AG08395 (cell line): ENCODE results near the gene DCST2.

Experiments used
- DNase-seq: peaks from one replicate; pipeline ENCODE4 v3.0.0; 2012; ENCODE audit warnings: mixed read lengths, low spot score

The DCST2 gene

DNA sequence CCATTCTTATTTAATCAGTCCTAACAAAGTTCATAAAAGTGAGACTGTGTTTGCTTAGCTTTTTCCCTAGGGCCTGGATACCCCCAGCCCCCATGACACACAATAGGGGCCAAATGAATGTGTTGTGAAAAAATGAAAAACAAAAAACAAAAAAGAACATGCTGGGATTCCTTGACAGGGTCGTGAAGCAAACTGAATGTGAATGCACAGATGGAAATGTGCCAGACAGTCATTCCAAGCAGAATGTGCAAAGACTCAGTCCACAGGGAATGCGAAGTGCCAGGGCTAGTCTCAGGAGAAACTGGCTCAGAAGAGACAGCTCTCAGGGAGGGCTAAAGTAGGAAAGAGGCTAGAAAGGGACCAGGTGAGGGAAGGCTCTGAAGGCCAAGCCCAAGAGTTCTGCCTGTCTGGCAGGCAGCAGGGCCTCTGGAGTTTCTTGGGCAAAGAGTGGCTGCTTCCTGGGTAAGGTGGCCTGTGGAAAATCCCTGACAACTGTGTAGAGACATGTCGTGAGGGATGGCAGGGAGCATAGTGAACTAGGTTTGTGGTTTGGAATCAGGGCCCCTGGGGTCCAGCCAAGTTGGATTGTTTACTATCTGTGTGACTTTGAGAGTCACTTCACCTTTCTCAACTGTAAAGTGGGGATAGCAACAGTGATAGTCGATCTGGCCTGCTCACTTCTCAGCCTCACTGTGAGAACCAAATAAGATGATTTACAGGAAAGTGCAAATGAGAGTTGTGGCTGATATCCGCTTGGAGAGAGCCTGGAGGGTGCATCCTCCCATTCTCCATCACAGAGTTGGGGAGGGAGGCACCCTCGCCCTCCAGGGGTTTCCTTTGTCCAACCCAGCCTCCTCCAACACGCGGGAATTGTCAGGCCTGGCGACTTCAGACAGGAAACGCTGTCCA lies 16.3 kb upstream of the DCST2 start:
- peak; percentile 45 for DNase-seq

DNA sequence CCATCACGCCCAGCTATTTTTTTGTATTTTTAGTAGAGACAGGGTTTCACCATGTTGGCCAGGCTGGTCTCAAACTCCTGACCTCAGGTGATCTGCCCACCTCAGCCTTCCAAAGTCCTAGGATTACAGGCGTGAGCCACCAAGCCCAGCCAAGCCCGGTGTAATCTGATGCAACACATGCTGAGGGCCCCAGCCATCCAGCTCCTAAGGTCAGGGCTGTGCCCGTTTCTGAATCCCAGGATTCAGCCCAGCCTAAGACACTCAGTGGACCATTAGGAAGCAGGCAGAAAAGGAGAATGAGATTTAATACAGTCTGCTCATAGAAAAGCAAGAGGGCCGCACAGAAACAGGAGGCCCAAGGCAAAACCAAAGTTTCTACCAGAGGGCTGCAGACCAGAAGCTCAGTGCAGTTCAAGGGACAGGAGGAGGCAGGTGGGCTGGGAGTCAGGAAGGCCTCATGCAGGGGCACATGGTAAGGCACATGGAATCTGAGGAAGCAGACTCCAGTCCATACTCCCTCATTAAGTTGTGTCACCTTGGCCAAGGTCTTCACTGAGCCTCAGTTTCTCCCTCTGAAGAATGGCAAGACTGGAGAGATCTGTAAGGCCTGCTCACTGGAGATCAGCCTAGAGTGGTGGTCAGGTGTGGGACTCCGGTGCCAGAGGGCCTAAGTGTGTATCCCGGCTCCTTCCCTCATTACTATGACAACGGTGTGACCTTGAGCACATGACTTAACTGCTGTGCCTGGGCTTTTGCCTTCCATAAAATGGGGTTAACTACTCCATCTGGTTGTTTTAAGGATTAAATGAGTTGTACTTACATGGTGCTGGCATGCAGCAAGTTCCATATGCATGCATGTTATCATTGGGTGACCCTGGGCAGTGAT lies 15.1 kb upstream of the DCST2 start:
- DNase-seq = no peak

DNA sequence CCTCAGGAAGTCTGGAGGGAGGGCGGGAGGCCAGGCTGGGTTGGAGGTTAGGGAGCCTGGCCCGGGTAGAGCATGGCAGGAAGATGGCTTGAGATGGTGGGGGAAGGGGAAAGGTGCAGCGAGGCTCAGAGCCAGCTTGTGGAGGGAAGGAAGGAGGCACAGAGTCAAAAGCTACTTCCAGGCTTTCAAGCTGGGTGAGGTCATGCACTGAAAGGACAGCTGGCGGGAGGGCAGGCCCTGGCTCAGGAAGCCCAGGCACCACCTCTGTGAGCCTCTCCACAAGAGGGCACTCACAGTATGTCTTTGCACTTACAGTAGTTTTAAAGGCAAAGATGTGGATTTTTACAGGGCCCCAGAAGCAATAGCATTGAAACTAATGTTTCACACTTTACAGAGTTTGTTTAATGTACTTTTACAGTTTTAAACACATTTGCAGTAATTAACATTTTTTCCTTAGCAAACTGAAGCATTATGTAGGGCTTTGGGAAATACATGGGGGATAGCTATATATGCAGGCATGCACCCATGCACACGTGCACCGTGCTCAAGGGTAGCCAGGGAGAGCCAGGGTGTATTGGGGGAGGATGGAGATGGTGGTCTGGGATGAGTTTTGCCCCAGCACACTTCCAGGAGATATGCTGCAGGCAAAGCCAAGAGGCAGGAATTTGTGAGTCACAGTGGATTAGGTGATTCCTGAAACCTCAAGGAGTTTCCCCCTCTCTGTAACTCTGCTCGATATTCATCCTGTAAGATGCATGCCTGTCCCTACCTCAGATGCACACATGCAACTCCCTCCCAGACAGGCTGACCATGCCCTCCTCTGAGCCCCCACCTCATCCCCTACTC lies 11.5 kb upstream of the DCST2 start:
- peak; percentile 93 for DNase-seq

DNA sequence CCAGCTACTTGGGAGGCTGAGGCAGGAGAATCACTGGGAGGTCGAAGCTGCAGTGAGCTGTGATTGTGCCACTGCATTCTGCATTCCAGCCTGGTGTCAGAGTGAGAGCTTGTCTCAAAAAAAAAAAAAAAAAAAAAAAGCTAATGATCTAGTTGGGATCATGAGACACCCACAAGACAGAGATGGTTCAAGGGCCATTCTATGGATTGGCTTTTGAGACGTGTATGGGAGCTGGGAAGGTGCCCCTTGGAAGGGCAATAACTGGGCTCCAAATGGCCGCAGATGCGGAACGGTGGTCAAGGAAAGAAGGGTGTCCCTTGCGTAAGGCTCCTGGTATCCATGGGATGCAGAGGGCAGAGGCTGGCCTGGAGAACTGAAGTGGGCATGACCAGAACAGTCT lies 10.8 kb upstream of the DCST2 start:
- DNase-seq = no peak

DNA sequence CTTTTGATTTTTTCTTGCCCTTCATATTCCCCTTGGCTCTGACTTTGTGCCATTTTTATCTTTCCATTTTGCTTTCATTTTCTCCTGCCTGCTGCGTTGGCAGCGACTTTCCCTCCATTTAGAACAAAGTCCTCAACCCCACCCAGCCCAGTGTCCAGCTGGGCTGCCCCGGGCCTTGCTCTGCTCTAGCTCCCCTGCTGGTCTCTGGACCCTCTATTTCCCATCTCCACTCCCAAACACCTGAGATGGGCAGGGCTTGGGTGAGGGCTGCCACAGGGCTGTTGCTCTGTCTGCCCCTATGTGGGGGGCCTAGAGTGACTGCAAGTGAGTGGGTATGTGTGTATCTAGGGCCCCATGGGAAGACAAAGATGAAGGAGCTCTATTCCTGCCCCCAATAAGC lies 10.2 kb upstream of the DCST2 start:
- no peak for DNase-seq

DNA sequence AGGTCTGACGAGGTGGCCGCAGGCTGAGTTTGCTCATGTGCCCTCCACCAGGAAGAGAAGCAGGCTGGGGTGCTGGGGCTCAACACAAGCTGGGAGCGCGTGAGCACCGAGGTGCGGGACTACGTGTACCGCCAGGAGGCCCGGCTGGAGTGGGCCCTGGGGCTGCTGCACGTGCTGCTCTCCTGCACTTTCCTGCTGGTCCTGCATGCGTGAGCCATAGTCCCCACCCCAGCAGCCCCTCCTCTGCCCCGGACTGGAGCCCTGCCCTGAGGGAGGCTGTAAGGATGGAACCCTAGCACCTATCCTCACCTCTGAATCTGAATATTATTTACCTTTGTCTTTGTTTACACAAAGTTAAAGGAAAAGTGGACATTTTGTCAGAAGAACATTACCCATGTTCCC lies 9.7 kb upstream of the DCST2 start:
- DNase-seq = no peak

DNA sequence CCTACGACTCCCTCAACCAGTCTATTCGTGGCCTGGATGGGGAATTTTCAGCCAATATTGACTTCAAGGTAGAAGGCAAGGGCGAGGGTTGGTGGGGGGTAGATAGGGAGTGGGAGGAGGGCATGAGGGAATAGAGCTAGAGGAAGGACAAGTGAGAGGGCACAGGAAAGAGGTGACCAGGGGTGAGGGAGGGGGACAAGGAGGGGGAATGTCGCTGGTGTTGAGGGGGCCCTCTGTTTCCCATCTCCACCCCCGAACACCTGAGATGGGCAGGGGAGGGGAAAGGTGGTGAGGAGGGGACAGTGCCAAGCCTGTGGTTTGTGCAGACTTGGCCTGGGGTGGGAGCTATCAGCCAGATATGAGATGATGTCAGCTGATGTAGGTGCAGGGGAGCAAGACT lies 9.2 kb upstream of the DCST2 start:
- no peak for DNase-seq

DNA sequence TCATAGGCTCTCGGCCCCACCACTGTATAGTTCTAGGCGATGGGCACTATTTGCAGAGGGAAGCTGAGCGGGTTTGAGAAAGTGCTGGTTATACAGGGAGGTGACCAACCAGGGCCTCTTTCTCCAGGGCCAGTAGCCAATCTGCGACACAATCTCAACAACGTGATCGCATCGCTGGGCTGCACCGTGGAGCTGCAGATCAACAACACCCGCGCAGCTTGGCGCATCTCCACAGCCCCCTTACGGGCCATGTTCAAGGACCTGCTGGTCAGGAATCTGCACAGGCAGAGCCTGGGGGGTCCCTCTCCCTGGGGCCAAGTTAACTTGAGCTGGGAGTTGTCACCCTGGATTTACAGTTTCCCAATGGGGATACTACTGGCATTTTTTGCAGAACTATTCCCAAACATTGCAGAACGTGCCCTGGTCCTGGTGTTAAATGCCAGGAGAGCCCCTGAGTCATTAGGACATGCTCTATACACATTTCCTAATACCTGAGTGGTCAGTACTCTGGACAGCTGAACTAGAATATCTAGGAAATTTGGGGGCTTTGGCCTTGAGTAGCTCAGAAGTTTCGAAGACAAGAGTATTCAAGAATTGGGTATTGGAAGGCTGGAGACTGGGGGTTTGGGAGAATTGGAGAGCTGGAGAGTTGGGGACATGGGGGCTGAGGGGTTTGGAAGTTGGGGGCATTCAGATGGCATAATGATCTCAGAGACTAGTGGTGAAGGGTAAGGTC lies 6.9 kb upstream of the DCST2 start:
- no peak for DNase-seq

DNA sequence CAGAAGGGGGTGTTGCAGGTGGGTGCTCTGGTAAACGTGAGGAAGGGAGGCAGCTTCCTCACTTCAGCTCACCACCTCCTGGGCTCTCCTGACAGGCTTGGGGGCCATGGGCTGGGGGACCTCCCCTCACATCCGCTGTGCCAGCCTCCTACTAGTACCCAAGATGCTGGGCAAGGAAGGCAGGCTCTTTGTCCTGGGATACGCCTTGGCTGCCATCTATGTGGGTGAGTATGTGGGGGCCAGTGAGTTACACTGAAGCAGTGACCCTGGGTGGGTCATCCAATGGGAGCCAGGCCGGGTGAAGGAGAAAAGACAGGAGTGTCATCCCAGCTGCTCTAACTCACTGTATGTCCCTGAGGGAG lies 5.7 kb upstream of the DCST2 start:
- no peak for DNase-seq

DNA sequence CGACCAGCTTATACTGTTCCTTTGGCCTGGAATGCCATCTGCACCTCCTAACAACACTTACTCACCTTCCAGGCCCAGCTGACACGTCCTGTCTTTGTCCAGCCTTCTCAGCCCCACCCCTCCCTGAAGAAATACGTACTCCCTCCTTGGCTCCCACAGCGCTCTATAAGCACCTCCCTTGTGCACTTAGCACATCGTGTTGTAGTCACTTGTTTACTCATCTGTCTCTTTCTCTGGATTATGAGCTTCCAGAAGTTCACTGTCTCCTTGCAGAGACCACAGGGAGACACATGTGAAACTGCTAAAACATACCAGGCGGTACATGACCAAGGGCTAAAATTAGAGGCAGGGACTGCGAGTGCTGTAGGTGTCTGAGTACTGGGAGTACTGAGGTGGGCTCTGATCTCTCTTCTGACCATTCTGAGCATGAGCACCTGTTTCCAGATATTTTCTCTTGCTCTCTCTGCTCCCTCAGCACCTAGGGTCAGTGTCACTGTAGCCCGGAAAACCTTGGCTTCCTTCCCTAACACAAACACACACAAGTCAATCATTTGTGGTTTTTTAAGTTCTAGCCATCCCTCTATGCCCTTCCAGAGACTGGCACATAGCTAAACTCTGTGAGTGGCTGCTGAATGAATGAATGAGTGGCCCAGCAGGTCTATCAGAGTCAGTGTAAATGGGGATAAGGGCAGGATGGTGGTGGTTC lies 5.2 kb upstream of the DCST2 start:
- peak; percentile 41 for DNase-seq

DNA sequence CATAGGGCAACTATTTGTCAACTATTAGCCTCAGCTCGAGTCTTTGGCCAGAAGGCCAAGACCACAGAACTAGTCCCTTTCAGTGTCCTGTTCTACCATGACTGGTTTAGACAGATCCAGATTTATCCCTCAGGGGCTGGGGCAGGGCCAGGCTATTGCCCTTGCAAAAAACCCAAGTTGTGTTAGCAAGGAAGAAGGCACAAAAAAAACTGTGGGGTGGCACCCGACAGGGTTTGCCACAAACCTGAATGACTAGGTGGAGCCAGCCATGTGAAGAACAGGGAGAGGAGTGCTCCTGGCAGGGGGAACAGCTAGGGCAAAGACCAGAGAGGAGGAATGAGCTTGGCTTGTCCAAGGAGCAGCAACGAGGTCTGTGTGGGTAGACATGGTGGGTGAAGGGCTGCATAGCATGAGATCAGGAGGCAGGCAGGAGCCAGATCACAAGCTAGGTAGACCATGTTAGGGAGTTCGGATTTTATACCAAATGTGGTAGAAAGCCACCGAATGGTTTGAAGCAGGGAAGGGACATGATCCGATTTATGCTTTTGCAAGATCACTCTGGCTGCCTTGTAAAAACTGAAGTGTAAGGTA lies 4.4 kb upstream of the DCST2 start:
- no peak for DNase-seq

DNA sequence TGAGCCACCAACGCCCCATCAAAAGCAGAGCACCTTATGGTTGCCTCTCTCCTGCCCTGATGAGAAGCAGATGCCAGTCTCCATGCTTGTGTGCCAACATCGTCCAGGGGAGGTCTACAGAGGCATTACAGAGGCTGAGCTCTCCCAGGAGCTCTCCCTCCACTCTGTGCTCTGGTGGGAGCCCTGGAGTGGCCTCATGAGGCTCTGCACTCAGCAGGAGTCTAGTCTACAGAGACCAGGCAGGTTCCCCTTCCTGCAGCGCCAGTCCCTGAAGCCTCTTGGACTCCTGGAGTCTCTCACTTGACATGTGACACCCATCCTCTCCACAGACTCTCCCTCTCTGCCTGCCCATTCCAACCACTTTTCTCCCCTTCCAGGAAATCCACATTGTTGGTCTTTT lies 3.5 kb upstream of the DCST2 start:
- DNase-seq = no peak

DNA sequence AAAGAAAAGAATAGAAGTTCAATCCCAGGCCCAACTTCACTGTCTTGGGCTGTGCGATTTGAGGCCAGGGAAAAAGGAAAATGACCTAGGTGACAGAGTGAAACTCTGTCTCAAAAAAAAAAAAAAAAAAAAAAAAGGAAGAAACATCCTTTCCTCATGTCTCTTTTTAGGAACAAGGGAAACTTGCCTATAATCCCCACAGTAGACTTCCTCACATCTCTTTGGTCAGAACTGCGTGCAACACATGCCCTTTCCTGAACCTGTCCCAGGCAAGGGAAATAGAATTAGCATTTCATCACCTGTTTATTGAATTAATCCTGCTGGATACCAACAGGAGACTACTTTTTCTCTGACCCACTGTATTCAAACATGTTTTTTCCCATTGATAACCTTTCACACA lies 2.4 kb upstream of the DCST2 start:
- DNase-seq = no peak

DNA sequence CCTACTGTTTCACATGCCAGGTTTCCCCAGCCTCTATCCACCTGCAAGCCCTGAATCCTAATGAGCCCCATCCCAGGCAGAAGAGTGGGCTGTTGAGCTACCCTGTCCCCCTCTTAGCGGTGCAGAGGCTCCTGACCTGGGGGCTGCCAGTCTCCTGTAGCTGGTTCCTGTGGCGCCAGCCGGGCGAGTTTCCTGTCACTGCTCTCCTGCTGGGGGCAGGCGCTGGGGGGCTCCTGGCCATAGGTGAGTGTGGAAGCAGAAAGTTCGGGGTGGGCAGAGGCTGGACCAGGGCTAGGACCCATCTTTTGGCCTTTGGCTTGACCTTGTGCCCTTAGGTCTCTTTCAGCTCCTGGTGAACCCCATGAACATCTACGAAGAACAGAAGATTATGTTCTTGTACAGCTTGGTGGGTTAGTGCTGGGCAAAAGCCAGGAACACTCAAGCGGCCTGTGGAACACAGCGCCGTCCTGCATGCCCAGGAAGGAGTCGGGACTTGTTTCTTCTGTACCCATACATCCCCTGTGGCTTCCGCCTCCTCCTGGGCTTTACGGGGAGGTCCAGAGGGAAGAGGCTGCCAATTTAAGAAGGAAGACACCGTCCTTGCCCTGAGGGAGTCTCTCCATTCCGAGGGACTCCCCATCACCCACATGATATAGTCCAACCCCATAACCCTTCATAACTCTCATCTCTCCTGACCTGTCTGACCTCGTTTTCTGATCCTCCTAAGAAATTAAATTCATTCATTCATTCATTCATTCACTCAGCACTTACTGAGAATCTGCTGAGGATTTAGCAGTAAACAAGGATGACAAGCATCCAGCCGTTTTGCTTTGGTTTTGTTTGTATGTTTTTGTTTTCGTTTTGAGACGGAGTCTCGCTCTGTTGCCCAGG lies 982 bp upstream of the DCST2 start:
- no peak for DNase-seq

DNA sequence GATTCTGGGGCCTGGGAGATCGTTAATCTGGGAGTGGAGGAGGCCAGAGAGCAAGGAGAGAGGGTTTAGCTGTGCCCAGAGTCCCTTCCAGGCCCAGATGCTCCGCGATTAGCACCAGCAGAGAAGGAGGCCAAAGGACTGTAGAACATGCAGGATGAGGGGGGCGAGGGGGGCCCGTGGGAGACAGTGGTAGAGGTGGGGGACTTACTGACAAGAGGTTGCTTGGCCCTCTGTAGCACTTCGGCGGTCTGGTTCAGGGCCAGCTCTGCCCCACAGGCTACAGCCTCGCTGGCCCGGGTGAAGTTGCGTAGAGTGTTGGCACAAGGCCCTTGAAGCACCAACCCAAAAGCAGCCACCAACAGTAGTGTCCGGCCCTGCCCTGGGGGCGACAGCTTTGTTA lies 695 bp downstream of the DCST2 start:
- DNase-seq = no peak

DNA sequence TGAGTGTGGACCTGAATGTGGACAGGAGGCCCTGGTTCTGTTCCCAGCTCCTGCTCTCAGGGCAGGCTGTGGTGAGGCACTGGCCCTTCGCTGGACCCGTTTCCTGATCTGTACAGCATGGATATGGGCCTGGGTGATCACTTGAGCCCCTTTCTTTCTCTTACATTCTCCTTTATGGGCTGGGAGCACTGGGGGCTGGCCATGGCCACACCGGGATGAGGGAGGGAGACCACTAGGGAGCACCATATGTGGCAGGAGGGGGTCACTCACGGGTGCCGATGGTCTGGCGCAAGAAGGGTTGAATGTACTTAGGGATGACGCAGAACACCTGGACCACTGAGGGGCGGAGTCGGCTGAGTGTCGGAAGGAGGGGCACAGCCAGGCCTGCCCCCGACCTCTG lies 2.7 kb downstream of the DCST2 start:
- no peak for DNase-seq

DNA sequence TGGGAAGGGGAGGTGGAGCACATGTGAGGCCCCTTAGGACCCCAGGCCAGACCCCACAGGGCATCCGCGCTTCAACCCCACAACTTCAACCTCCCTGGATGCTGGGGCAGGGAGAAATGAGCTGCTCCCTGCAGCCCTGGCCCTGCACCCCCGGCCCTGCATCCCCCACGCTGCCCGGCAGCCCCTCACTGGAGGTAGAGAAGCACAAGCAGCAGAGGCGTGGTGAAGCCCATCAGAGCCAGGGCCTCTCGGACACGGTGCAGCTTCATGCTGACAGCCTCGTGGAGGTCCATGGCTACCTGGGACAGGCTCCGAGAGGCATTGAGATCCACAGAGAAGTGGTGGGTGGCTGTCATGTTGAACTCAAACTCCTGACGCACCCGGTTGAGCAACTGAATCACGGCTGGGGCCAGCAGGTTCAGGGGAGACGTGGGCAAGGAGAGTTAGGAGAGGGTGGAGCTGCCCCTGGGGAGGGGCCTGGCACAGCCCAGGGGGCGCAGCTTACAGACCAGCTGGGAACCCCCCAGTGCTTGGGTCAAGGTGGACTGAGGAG lies 3.3 kb downstream of the DCST2 start:
- DNase-seq = no peak

DNA sequence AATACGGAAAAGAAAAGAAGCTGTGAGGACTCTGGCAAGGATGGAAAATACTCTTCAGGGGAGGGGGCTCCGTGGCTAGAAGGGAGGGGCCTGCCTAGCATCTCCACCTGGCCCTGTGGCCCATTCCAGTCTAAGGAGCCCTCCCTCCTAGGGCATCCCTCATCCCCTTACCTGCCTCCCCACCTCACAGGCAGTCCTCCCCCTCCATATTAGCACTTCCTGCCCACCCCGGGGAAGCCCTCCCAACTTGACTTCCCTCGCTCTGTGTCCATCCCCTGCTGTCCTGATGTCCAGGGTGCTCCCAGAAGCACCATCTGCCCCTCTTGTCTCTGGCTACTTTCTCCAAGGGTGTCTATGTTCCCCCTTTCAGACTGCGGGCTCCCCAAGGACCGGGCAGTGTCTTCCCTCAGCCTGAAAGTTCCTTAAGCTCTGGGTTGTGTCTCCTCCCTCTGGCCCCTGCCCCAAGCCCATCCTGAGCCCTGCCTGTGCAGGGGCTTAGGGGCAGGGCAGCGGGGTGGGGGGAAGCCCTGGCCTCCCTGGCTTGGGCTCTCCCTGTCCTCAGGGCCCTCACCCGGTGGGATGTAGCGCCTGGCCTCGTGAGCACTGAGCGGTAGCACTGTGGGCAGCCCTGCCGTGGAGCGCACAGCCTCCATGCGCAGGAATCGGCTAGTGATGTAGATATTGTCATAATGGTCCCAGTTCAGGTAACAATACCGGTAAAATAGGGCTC lies 3.9 kb downstream of the DCST2 start:
- no peak for DNase-seq

DNA sequence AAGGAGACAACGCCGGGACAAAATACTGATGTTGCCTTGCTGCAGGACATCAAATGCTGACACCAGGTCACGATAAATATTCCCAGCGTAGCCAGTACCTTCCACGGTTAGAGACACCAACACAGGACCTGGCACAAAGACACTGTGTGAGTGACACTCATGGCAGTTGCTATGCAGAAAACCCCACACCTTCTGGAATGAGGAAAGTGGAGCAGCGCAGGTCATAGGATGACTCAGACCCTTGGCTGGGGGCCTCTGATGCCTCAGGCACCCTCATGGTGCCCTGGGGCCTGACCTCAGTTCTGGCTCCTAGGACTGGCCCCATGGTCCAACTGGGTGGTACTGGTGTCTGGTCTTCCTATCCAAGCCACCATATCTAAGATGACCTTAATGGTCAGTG lies 7.0 kb downstream of the DCST2 start:
- peak; percentile 36 for DNase-seq
